Peyer's patch (tissue), 4 donors: ENCODE measurements around the gene WDR55. TPM values are rescaled to one million over a fixed set of nuclear protein-coding genes. Genes with fewer than 3 reads are reported as not detected.

Experiments
- DNase-seq, 3 donors: peaks; one replicate each; pipeline ENCODE4 v3.0.0-alpha.2; 2017 to 2019
- H3K27ac ChIP-seq, 4 donors: fragments of 200-600 bp; sonication (generic); one replicate each; pipeline ENCODE4 v1.5.1; 2016 to 2019
- H3K27me3 ChIP-seq, 2 donors: fragments of 200-600 bp; sonication (generic); one replicate each; pipeline ENCODE4 v1.5.1; 2019
- H3K36me3 ChIP-seq, 3 donors: fragments of 200-600 bp; sonication (generic); one replicate each; pipeline ENCODE4 v1.5.1; 2016 to 2019
- H3K4me1 ChIP-seq, 4 donors: fragments of 200-600 bp; sonication (generic); one replicate each; pipeline ENCODE4 v1.5.1; 2016 to 2019
- H3K4me3 ChIP-seq, 4 donors: fragments of 200-600 bp; sonication (generic); 1 replicate in 3 of 4; 2 replicates in 1 of 4; pipeline ENCODE4 v1.5.1; 2016 to 2019; ENCODE audit warnings: mild to moderate bottlenecking in 1 of 4
- H3K9me3 ChIP-seq, 4 donors: fragments of 200-600 bp; sonication (generic); one replicate each; pipeline ENCODE4 v1.5.1; 2016 to 2019; ENCODE audit warnings: mild to moderate bottlenecking in 1 of 4
- POLR2A ChIP-seq, 2 donors: fragments of 450-650 bp; IDR thresholded peaks; one replicate each; pipeline ENCODE4 v1.5.1; 2017; ENCODE audit warnings: antibody characterized with exemption in 2 of 2, mild to moderate bottlenecking in 2 of 2, moderate library complexity in 2 of 2
- total RNA-seq, 4 donors: library from RNA; depleted of rRNA; stranded (reverse); fragments of >200 nt; gene quantifications; one replicate each; pipeline ENCODE4 v1.1.0, GENCODE V29; 2016
- TF ChIP-seq, protein P1 (sequence below), 6 experiments: fragments of 450-650 bp in 4 of 6; fragments of 200-600 bp in 2 of 6; sonication (generic) in 1 of 6; IDR thresholded peaks; one replicate each; pipeline ENCODE4 v1.5.1; 2017 to 2019; ENCODE audit warnings: antibody characterized with exemption in 6 of 6, mild to moderate bottlenecking in 3 of 6, moderate library complexity in 1 of 6

The WDR55 gene
- total RNA-seq, 4 donors from 2014 or later, result 31.3 to 66.8 (median 39.7) TPM

DNA sequence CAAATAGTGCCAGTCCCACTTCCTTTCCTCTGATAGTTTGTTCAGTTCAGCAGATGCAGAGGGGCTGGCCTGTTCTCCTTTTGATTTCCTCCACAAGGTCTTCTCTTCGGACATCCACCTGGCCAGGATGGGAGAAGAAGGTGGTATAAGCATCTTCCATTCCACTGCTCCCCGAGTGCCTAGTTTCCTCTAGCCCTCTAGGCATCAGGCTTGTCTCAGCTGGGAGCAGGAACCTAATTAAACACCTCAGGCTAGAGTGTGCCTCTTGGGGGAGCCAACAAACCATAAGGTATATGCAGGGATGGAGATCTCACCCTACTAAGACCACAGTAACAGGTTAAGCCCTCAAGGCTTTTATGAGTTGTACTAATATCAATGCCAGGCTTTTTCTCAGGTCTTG lies 9.5 kb downstream of the WDR55 start:
- H3K27me3 ChIP-seq, result no peaks in the 10 kb centered on the region
- peaks cover 0 to 89% (median 0%) of the 10 kb centered on the region in 3 donors for H3K36me3 ChIP-seq
- no peaks in the 10 kb centered on the region for H3K9me3 ChIP-seq
- TF ChIP-seq POLR2A (IDR thresholded peaks at IDR 0.05), result no peak
- TF ChIP-seq, protein P1, sequence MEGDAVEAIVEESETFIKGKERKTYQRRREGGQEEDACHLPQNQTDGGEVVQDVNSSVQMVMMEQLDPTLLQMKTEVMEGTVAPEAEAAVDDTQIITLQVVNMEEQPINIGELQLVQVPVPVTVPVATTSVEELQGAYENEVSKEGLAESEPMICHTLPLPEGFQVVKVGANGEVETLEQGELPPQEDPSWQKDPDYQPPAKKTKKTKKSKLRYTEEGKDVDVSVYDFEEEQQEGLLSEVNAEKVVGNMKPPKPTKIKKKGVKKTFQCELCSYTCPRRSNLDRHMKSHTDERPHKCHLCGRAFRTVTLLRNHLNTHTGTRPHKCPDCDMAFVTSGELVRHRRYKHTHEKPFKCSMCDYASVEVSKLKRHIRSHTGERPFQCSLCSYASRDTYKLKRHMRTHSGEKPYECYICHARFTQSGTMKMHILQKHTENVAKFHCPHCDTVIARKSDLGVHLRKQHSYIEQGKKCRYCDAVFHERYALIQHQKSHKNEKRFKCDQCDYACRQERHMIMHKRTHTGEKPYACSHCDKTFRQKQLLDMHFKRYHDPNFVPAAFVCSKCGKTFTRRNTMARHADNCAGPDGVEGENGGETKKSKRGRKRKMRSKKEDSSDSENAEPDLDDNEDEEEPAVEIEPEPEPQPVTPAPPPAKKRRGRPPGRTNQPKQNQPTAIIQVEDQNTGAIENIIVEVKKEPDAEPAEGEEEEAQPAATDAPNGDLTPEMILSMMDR (IDR thresholded peaks at IDR 0.05), result no peak
- no peaks in the 10 kb centered on the region for H3K4me1 ChIP-seq
- DNase-seq, result no peak
- H3K4me3 ChIP-seq, result no peak overlapping the region
- H3K27ac ChIP-seq, result no peak overlapping the region

DNA sequence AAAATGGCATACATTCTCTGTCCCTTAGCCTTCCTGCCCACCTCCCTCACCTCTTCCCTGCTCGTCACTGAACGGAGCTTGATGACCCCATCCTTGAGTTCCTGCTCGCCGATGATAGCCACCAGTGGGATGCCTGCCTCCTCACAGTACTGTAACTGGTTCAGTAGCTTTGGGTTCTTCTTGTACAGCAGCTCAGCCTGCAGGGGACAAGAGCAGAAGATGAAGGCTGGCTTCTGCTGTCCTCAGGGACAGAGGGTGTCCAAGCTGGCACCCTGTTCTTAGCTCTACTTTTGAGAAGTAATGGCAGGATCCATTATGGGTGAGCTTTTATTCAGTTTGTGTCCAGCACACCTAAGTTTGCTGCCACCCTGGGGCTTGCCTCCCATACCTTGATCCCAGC lies 9.9 kb downstream of the WDR55 start:
- Histone ChIP-seq H3K4me3 (no peak overlapping the region), H3K27ac (no peak overlapping the region), H3K27me3 (no peaks in the 10 kb centered on the region), H3K4me1 (no peaks in the 10 kb centered on the region), H3K36me3 (peaks cover 0 to 89% (median 0%) of the 10 kb centered on the region in 3 donors), H3K9me3 (no peaks in the 10 kb centered on the region)
- no peak for TF ChIP-seq POLR2A (IDR thresholded peaks at IDR 0.05)
- TF ChIP-seq, protein P1 (IDR thresholded peaks at IDR 0.05), result no peak
- no peak for DNase-seq

GRCh38 chr5:140677947-140678346 lies 13.2 kb downstream of the WDR55 start:
- Histone ChIP-seq H3K4me1 (no peaks in the 10 kb centered on the region), H3K27ac (no peak overlapping the region), H3K36me3 (peaks cover 0 to 70% (median 0%) of the 10 kb centered on the region in 3 donors), H3K4me3 (no peak overlapping the region), H3K9me3 (no peaks in the 10 kb centered on the region), H3K27me3 (no peaks in the 10 kb centered on the region)
- DNase-seq, result no peak
- no peak for TF ChIP-seq POLR2A (IDR thresholded peaks at IDR 0.05)
- TF ChIP-seq, protein P1 (IDR thresholded peaks at IDR 0.05), result no peak

DNA sequence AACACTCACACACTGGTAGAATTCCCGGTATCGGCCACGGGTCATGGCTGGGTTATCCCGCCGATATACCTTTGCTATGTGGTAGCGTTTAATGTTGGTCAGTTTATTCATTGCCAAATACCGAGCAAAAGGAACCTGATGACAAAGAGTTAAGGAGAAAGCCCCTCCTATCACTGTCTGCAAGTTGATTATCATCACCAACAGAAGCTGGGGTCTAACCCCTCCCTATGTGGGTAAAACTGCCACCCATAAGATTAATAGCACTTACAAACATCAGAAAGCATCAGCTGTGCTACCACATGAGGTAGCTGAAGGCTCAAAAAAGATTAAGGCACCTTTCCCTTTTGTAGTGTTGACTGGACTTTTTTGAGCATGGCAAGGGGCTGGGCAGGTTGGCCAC lies 14.3 kb downstream of the WDR55 start:
- H3K4me1 ChIP-seq, result no peaks in the 10 kb centered on the region
- no peak overlapping the region for H3K4me3 ChIP-seq
- DNase-seq, result no peak
- H3K36me3 ChIP-seq, result peaks cover 0 to 67% (median 0%) of the 10 kb centered on the region in 3 donors
- no peak overlapping the region for H3K27ac ChIP-seq
- H3K9me3 ChIP-seq, result no peaks in the 10 kb centered on the region
- H3K27me3 ChIP-seq, result no peaks in the 10 kb centered on the region
- TF ChIP-seq, protein P1 (IDR thresholded peaks at IDR 0.05), result no peak
- no peak for TF ChIP-seq POLR2A (IDR thresholded peaks at IDR 0.05)

DNA sequence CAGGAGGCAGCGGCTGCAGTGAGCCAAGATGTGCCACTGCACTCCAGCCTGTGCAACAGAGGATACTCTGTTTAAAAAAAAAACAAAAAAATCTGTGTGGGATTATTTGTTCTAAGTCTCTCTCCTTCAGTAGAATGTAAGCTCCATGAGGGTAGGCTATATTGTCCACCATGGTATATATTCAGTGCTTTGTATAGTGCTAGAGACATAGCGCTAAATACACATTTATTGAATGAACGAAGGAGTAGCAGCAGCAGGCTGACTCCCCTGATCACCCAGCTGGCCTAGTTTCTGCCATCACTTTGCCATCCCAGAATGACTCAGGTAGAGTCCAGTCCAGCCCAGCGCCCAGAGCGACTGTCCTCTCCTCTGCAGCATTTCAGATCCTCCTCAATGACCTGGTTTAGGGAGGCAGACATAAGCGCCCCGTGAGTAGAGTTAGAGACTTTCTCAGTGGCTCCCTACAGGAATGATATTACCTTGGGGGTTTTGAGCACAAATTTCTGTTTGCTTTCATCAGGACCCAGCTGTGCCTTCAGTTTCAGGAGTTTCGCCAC lies 25.8 kb downstream of the WDR55 start:
- peaks cover 0 to 42% (median 0%) of the 10 kb centered on the region in 3 donors for H3K36me3 ChIP-seq
- no peak for TF ChIP-seq POLR2A (IDR thresholded peaks at IDR 0.05)
- TF ChIP-seq, protein P1 (IDR thresholded peaks at IDR 0.05), result no peak
- DNase-seq, result no peak
- H3K4me1 ChIP-seq, result peaks cover 0 to 22% (median 6%) of the 10 kb centered on the region in 4 donors
- H3K27me3 ChIP-seq, result no peaks in the 10 kb centered on the region
- H3K27ac ChIP-seq, result peak overlapping the region; percentile 75 to 88 (median 86)
- no peaks in the 10 kb centered on the region for H3K9me3 ChIP-seq
- H3K4me3 ChIP-seq, result peak overlapping the region; percentile 78 to 87 (median 84)
